ENCODE results near the gene FUT6.

GRCh38 chr19:5882421-5882968 is 43.0 kb upstream of the FUT6 start:
- TF ChIP-seq GATA3 (IDR thresholded peaks at IDR 0.05; ENCODE audit: low read depth, low read length) (no peak), GATA2 (IDR thresholded peaks at IDR 0.05; ENCODE audit: low read depth, low read length) (no peak)
